Natural killer cell (primary cell): ENCODE data around the gene IVD. TPM values are rescaled to one million over a fixed set of nuclear protein-coding genes. Genes with fewer than 3 reads are reported as not detected.

Experiments used
- ATAC-seq, 3 donors: fragments of 150-1000 bp in 2 of 3; fragments of 200-7000 bp in 1 of 3; cut with Tn5 transposase; 1 replicate in 1 of 3; 2 replicates in 2 of 3; pipeline ENCODE4 v1.10.0; 2021; ENCODE audit warnings: mild to moderate bottlenecking in 2 of 3, moderate library complexity in 2 of 3
- DNase-seq, 2 donors: peaks; one replicate each; pipeline versions ENCODE4 v3.0.0 to v3.0.0-alpha.2; 2013 to 2021; ENCODE audit warnings: mixed read lengths in 1 of 2
- H3K27ac ChIP-seq: one replicate; pipeline ENCODE4 v1.5.1; 2013; ENCODE audit warnings: mild to moderate bottlenecking, low read length
- H3K27me3 ChIP-seq: one replicate; pipeline ENCODE4 v1.6.1; 2013; ENCODE audit warnings: low read length; ENCODE audit not compliant: control insufficient read depth, insufficient read depth
- H3K36me3 ChIP-seq: one replicate; pipeline ENCODE4 v1.6.1; 2013; ENCODE audit warnings: low read length; ENCODE audit not compliant: control insufficient read depth, insufficient read depth
- H3K4me1 ChIP-seq: one replicate; pipeline ENCODE4 v1.6.1; 2013; ENCODE audit warnings: low read length; ENCODE audit not compliant: control insufficient read depth, insufficient read depth
- H3K4me3 ChIP-seq: one replicate; pipeline ENCODE4 v1.5.1; 2013; ENCODE audit warnings: low read length
- H3K9me3 ChIP-seq: one replicate; pipeline ENCODE4 v1.6.1; 2013; ENCODE audit warnings: low read length; ENCODE audit not compliant: control insufficient read depth, insufficient read depth
- H3K27ac Mint-ChIP-seq, 2 donors: one replicate each; pipeline ENCODE4 v1.8.0; 2022; ENCODE audit warnings: mild to moderate bottlenecking in 2 of 2, mixed read lengths in 2 of 2, moderate library complexity in 1 of 2
- H3K27me3 Mint-ChIP-seq, 2 donors: one replicate each; pipeline ENCODE4 v1.8.0; 2022; ENCODE audit warnings: low read depth in 2 of 2, mixed read lengths in 2 of 2
- H3K36me3 Mint-ChIP-seq: one replicate; pipeline ENCODE4 v1.8.0; 2022; ENCODE audit warnings: mixed read lengths
- H3K4me1 Mint-ChIP-seq, 2 donors: one replicate each; pipeline ENCODE4 v1.8.0; 2022; ENCODE audit warnings: mixed read lengths in 2 of 2
- H3K4me3 Mint-ChIP-seq: one replicate; pipeline ENCODE4 v1.8.0; 2022; ENCODE audit warnings: mild to moderate bottlenecking, moderate library complexity, mixed read lengths
- H3K9me3 Mint-ChIP-seq, 2 donors: one replicate each; pipeline ENCODE4 v1.8.0; 2022; ENCODE audit warnings: mixed read lengths in 2 of 2
- WGBS: methylation state at CpG from one replicate; pipeline ENCODE4 v1.1.7; 2013; ENCODE audit warnings: missing lambda C conversion rate; ENCODE audit not compliant: insufficient coverage; 5-methylcytosine and 5-hydroxymethylcytosine counted together
- intact Hi-C: fragments of 100-400 bp; cut with micrococcal nuclease; formaldehyde crosslinking; loops from one replicate; pipeline ENCODE4 v1.14.2; 2022
- total RNA-seq, 4 donors: library from RNA; stranded (reverse); fragments of 120-200 nt in 1 of 4; gene quantifications; one replicate each; pipeline versions ENCODE4 v1.2.3 to v1.2.4, GENCODE V29; 2013 to 2022
- TF ChIP-seq, protein P1 (sequence below): fragments of 200-600 bp; IDR thresholded peaks from one replicate; pipeline ENCODE4 v1.8.0; 2022; ENCODE audit warnings: antibody characterized with exemption

IVD gene
- total RNA-seq, 3 donors from 2014 or later (not counting 1 experiment from before 2014, with no cell fraction given) = 56.2 to 76.8 (median 67.3) TPM

- H3K4me1 Mint-ChIP-seq = peaks cover 20 to 28% of the 10 kb centered on the region in 2 donors
- intact Hi-C loops = no loop called here
- TF ChIP-seq, protein P1, sequence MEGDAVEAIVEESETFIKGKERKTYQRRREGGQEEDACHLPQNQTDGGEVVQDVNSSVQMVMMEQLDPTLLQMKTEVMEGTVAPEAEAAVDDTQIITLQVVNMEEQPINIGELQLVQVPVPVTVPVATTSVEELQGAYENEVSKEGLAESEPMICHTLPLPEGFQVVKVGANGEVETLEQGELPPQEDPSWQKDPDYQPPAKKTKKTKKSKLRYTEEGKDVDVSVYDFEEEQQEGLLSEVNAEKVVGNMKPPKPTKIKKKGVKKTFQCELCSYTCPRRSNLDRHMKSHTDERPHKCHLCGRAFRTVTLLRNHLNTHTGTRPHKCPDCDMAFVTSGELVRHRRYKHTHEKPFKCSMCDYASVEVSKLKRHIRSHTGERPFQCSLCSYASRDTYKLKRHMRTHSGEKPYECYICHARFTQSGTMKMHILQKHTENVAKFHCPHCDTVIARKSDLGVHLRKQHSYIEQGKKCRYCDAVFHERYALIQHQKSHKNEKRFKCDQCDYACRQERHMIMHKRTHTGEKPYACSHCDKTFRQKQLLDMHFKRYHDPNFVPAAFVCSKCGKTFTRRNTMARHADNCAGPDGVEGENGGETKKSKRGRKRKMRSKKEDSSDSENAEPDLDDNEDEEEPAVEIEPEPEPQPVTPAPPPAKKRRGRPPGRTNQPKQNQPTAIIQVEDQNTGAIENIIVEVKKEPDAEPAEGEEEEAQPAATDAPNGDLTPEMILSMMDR = no peak
- no peaks in the 10 kb centered on the region for H3K9me3 Mint-ChIP-seq
- H3K27ac ChIP-seq = no peak overlapping the region
- peaks cover 57% of the 10 kb centered on the region for H3K36me3 ChIP-seq
- H3K27ac Mint-ChIP-seq = no peak overlapping the region
- peaks cover 19% of the 10 kb centered on the region for H3K36me3 Mint-ChIP-seq
- H3K9me3 ChIP-seq = no peaks in the 10 kb centered on the region
- no peak for DNase-seq
- H3K4me1 ChIP-seq = peaks cover 14% of the 10 kb centered on the region
- 95% methylated on average over 4 of the region's 11 CpGs for WGBS
- no peak overlapping the region for H3K4me3 ChIP-seq
- H3K27me3 Mint-ChIP-seq = no peaks in the 10 kb centered on the region
- no peaks in the 10 kb centered on the region for H3K27me3 ChIP-seq
- no peak overlapping the region for H3K4me3 Mint-ChIP-seq
- ATAC-seq = no peak
Observed at GRCh38 chr15:40410476-40410875, 4.9 kb downstream of the IVD start.

DNA sequence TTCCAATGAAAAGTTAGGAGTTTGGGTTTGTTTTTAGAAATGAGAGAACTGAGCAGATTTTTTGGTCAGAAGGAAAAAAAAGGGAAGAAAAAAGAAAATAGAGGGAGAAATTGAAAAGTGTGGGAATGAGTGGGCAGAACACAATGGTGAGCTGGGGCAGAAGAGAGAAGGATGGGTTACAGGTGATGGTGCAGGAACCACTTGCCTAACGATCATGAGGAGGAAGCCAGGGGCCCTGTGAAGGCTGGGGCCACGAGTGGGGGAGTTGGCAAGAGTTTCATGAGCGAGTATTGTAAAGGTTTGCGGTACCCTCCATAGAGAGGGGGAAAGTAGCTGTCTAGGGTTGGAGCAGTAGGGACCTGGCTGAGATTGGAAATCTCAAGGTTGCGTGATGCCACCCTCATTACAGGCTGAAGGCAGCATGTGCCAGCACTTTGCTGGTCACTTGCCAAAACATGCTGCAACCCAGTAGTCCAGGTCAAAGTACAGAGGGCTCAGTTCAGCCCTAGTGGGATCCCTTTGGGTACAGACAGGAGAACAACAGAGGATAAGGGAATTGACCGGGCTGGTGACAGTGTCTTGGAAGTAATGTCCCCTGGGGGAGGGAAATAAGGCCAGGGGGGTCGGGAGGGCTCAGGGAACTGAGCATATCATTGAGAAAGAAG, 6.6 kb downstream of the IVD start:
- ATAC-seq = no peak
- WGBS = 91% methylated on average over 7 of the region's 7 CpGs
- H3K27me3 ChIP-seq = no peaks in the 10 kb centered on the region
- Mint-ChIP-seq H3K27me3 (no peaks in the 10 kb centered on the region), H3K27ac (no peak overlapping the region), H3K9me3 (no peaks in the 10 kb centered on the region), H3K4me3 (no peak overlapping the region), H3K4me1 (peaks cover 8 to 17% of the 10 kb centered on the region in 2 donors), H3K36me3 (peaks cover 19% of the 10 kb centered on the region)
- no peak overlapping the region for H3K4me3 ChIP-seq
- intact Hi-C loops = no loop called here
- H3K9me3 ChIP-seq = no peaks in the 10 kb centered on the region
- peaks cover under 1% of the 10 kb centered on the region for H3K4me1 ChIP-seq
- TF ChIP-seq, protein P1 = no peak
- no peak overlapping the region for H3K27ac ChIP-seq
- no peak for DNase-seq
- peaks cover 69% of the 10 kb centered on the region for H3K36me3 ChIP-seq

- Histone ChIP-seq H3K36me3 (peaks cover 71% of the 10 kb centered on the region), H3K4me3 (no peak overlapping the region), H3K9me3 (no peaks in the 10 kb centered on the region), H3K4me1 (no peaks in the 10 kb centered on the region), H3K27ac (no peak overlapping the region), H3K27me3 (no peaks in the 10 kb centered on the region)
- Mint-ChIP-seq H3K4me3 (no peak overlapping the region), H3K36me3 (peaks cover 19% of the 10 kb centered on the region), H3K27me3 (no peaks in the 10 kb centered on the region), H3K9me3 (no peaks in the 10 kb centered on the region), H3K27ac (no peak overlapping the region), H3K4me1 (peaks cover under 1 to 9% of the 10 kb centered on the region in 2 donors)
- DNase-seq (no peak), ATAC-seq (no peak)
- intact Hi-C loops = no loop called here
- WGBS = 98% methylated on average over 7 of the region's 9 CpGs
- TF ChIP-seq, protein P1 = no peak
Observed at GRCh38 chr15:40413036-40413435, 7.4 kb downstream of the IVD start.

DNA sequence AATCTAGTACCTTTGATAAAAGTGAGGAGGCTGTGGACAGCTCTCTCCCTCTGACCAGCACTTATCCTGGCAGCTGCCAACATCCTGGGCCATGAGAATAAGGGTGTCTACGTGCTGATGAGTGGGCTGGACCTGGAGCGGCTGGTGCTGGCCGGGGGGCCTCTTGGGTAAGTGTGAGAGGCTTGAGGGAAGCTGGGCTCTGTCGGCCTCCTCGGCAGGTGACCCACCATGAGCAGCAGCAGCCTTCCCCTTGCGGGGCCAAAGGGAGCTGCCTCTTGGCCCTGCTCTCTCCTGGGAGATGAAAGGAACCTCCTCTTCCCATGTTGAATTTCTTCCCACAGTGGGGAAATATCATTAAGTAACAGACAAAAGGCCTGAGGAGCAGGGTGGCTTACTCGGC, 9.2 kb downstream of the IVD start:
- WGBS = 96% methylated on average over 7 of the region's 7 CpGs
- Mint-ChIP-seq H3K4me3 (no peak overlapping the region), H3K9me3 (no peaks in the 10 kb centered on the region), H3K27ac (no peak overlapping the region), H3K27me3 (no peaks in the 10 kb centered on the region), H3K36me3 (peaks cover 19% of the 10 kb centered on the region), H3K4me1 (peaks cover 0 to 6% of the 10 kb centered on the region in 2 donors)
- intact Hi-C loops = no loop called here
- no peak for DNase-seq
- Histone ChIP-seq H3K4me1 (no peaks in the 10 kb centered on the region), H3K27me3 (no peaks in the 10 kb centered on the region), H3K4me3 (no peak overlapping the region), H3K27ac (no peak overlapping the region), H3K9me3 (no peaks in the 10 kb centered on the region), H3K36me3 (peaks cover 72% of the 10 kb centered on the region)
- TF ChIP-seq, protein P1 = no peak
- ATAC-seq = no peak
